Fibroblast of skin of right quadriceps (primary cell): ENCODE results near the gene PRR29.
A peak's percentile ranks its signal among the peaks of the same experiment; 100 is the strongest.

Source experiments
- DNase-seq: peaks from one replicate; pipeline ENCODE4 v3.0.0-alpha.2; 2013

Gene PRR29

DNA sequence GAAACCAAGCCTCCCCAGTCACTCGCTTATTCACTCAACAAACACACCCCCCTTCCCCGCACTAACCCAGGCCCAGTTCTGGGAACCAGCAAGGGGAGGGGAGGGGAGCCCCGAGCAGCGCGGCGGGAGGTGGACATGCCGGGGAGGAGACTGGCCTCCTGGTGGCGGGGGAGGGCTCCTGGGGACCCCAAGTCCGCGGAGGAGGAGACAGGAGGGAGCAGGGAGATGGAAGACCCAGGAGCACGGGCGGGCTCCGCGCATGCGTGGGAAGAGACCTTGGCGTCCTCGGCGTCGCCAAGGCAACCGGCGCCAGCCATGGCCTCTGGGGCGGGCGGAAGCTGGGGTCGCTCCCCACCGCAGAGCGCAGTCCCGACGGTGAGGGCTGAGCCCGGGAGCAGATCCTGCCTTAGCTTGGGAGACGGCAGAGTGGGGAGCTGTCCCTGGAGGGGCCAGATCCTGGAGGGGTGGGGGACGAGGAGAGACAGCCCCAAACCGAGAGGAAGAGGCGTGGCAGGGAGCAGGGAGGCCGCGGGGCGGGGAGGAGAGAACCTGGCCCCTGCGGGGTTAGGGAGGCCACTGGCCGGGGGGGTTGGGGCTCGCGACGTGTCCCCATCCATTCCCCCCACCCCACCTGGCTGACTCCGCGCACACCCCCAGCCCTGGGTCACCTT is at the start of gene PRR29:
Gene PRR29 (plus strand): TSS at position 302 of the 671 bp plus-strand sequence. CDS start 14 bp downstream, at position 316.
- peak; percentile 57 for DNase-seq

DNA sequence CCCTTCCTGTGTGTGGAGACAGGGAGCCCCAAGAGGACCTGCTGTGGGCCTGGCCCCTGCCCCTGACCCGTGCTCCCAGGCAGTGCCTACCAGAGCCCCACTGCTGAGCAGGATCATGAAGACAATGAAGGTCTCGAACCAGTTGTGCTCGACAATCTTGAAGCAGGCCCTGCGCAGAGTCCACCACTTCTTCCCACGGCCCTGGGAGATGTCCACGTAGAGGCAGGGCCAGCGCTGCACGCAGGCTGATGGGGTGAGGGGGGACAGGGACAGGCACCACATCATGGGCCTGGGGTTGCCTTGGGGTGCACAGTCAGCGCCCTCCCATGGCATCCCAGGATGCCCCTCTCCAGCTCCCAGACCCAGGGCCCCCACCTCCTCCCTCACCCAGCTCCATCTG is 49.6 kb upstream of the PRR29 start:
- no peak for DNase-seq

DNA sequence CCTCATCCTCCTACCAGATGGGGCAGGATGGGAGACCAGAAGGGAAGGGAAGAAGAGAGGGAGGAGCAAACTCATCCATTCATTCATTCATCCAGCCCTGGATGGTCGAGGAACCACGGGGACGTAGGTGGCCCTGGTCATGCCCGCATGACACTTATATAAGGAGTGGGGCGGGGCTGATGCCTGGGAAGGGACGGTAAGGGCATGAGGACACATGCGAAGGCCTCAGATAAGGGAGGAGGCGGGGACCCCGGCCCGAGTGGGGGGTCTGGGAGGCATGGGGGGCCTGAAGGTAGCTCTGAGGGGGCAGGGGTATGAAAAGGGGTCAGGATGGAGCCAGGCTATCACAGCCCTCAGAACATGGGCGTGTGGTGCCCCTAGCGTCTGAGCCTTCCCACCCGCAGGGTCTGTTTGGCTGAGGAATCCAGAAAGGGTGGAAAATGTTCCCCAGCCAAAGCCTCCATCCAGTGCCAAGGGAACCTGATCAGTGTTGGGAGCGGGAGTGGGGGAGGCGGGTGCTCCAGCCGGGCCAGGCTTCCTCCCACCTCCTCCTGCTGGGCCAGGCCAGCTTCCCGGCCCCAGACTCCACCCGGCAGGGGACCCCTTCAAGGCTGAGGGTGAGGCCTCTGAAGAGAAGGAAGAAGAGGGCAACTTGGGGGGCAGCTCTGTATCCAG is 48.4 kb upstream of the PRR29 start:
- DNase-seq: no peak

DNA sequence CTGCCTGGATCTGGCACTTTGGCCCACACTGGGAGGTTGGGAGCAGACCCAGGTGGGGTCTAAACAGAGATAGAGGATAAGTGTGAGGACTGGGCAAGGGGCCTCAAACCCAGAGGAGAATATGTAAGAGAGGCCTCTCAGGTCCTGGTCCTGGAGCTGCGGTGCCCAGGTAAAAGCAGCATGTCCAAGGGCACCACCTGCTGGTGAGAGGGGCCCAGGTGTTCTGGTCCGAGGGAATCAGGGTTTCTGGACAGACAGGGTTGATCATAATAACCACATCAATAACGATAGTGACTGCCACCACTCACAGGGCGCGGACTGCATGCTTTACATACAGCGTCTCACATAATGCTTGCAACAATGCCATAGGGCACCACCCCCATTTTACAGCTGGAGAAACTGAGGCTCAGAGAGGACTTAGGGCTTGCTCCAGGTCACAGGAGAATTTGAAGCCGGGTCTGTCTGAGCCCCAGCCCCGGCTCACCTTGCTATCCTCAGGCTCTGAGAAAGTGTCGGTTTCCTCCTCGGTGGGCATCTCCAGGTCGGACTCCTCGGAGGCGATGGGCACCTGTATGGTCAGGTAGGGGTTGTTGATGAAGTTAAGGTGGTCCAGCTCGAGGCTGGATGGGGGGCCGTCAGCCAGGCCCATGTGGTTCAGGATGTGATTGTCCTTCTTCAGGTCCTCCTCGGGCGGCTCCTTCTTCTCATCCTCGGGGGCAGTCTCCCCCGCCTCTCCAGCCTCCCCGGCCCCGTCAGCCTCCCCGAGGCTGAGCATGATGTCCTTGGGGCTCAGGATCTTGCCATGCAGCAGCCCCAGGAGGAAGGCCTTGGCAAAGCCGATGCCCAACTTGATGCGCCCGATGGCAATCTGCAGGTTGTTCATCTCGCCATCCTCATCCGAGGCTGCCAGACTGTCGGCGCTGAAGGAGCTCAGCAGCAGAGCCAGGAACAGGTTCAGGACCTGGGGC is 46.9 kb upstream of the PRR29 start:
- no peak for DNase-seq

DNA sequence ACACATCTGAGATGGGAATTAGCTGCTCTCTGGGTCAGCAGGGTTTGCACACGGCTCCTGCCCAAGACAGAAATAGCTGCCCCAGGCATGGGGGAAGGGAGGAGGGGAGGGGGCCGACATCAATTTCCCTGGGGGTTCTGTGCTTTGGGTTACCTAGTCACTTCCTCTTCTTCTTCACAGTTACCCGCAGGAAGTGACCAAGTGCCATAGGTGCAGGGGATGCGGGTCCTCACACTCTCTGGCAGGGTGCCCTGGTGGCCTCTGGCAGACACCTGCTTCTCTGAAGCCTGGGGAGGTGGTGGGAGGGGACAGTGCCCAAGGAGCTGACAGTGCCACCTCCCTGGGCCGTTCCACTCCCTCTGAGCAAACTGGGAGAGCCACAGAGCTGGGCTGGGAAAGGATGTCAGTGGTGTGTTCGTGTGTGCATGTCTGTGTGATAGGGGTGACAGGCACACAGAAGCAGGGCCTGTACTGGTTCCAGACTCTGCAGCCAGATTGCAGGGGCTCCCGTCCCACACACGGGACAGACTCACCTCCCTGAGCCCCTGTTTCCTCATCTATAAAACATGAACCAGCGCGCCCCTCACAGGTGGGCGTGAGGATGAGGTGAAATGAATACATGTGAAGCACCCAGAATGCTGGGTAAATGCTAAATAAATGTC is 43.6 kb upstream of the PRR29 start:
- no peak for DNase-seq

DNA sequence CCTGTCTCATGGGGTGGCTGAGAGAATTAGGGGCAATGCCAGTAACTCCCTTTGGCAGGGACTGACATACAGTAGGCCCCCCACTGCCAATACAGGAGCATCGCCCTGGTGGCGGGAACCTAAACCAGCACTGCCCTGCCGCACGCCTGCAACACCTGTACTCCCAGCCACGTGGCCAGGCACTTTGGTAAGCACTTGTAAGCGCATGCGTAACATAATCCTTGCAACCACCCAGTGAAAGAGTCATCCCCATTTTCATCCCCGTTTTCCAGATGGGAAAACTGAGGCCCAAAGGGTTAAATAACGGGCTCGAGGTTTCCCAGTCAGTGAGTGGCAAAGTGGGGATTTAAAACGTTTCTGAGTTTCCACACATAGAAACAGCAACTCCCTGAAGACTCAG is 42.9 kb upstream of the PRR29 start:
- no peak for DNase-seq

DNA sequence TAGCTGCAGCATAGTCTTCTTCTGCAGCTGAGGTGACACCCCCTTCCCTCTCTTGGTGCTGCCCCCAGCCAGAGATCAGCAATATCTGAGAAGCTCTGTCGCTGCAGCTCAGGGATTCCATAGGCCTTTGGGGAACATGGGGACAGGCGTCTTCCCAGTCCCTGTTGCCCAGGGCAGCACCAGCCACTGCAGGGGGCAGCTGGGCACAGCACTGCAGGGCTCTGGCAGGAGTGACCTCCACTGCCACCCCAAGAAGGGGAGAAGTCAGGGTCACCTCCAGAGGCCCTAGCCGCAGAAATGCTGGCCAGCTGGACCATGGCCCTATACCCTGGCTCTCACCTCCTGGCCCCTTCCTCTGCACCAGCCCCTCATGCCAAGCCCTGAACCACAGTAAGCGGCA is 42.4 kb upstream of the PRR29 start:
- DNase-seq: no peak

DNA sequence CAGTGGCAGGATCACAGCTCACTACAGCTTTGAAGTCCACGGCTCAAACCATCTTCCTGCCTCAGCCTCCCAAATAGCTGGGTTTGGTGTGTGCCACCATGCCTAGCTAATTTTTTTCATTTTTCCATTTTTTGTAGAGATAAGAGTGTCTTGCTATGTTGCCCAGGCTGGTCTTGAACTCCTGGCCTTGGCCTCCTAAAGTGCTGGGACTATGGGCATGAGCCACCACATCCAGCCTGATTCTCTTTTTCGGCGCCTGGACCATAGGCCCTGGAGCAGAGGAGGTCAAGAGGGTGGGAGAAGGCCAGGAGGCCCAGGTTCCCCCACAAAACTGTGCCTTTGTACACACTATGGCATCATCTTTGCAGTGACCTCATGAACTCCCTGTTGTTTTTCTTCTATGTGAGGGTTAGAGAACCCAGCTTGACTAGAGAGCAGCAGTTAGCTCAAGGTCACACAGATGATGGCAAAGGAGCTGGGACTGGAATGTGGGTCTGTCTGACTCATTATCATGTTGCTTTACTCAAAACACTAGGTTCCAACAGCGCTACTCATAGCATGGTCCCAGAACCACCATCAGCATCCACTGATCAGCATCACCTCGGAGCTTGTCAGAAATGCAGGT is 41.7 kb upstream of the PRR29 start:
- peak; percentile 24 for DNase-seq

DNA sequence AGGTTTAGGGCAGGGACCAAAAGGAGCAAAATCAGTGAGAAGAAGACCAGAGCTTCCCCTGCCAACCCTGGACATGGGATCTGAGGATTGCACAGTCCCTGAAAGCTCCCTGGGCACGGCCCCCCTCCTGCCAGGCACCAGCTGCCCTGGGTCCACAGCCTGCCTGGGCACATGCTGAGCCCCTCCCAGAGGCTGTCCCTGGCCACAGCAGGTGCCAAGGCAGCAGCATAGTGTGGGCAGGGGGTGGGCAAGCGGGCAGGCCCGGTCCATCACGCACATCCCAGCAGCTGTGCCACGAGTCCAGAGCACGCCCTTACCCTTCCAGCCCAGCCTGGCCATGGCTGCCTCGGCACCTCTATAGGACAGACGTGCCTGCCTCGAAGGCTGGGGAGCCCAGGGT is 38.1 kb upstream of the PRR29 start:
- DNase-seq: no peak

DNA sequence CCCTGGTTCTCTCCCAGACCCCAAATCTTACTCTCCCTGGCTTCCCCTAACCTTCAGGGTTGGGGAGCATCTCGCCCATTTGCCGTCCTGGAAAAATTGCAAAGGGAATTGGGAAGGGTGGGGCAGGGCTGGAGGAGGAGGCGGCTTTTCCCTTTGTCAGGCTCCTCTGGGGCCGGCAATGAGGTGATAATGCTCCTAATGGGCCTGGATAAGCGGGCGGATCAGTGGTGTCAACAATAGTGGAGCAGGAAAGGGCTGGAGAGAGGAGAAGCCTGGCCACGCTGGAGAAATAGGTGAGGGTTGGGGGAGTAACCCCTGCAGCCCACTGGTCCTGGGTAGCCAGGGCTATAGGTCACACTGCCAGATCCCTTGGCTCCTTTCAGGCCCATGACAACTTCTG is 37.7 kb upstream of the PRR29 start:
- DNase-seq: no peak

DNA sequence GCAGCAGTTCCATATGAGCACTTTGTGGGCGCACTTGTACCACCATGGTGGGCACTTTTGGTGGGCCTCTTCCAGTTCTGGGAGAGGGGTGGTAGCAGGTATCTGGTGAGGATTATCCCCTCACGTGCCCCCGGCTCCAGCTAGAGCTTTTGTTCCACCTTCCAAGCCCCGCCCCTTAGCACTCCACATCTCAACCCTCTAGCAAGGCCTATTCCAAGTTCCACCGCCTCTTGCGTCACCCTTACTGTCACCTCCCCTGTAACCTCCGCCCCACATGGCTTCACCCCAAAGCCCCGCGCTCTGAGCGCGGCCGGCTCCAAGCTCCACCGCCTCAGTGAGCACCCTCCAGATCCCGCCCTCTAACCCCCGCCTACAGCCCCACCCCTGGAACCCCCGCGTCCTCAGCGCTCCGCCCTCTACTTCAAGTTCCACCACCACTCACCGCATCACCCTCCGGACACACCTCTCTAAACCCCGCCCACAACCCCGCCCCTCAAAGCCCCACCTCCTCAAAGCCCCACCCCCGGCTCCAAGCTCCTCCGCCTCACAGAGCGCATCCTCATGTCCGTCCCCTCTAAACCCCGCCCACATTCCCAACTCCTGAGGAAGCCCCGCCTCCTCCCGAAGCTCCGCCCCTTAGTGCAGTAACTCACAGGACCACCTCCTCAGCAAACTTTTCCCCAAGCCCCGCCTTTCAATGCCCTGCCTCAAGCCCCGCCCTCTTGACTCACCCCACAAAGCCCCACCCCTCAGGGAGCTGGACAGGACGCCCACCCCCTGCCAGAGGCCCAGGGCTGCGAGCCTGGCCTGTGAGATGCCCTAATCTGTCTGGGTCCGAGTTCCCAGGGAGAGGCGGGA is 36.6 kb upstream of the PRR29 start:
- DNase-seq: peak; percentile 71

DNA sequence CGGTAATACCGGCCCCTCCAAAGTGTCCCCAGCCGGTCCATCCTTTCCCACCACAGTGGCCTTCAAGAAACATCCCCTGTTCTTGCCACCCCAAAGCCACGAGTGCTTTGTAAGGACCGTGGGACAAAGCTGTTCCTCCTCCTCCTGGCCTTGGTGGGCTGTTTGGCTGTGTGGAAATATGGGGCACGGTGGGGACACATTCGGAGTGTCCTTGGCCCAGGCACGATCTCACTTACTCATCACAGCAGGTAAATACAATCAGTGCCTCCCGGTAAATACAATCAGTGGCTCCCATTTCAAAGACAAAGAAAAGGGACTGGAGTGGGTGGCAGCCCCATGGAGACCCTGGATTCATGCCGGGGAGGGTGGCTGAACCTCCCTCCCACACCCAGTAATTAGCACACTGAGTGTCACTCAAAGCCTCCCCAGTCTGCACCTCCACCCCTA is 35.8 kb upstream of the PRR29 start:
- no peak for DNase-seq

DNA sequence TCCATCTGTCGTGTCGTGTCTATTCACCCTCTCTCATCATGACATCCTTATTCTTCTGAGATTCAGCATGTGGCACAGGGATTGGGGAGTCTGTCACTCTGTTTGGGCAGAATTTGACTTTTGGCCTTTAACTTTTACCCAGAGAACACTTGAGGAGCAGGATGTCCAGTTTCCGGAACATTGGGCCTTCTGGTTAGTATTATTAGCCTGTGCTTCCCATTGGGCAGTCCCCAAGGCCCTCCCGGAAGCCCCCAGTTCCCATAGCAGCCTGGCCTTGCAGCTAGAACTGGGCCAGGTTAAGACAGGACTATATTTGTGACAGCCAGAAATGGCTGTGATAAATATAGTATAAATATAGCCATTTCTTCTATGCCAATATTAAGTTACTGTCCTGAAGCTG is 35.0 kb upstream of the PRR29 start:
- no peak for DNase-seq

DNA sequence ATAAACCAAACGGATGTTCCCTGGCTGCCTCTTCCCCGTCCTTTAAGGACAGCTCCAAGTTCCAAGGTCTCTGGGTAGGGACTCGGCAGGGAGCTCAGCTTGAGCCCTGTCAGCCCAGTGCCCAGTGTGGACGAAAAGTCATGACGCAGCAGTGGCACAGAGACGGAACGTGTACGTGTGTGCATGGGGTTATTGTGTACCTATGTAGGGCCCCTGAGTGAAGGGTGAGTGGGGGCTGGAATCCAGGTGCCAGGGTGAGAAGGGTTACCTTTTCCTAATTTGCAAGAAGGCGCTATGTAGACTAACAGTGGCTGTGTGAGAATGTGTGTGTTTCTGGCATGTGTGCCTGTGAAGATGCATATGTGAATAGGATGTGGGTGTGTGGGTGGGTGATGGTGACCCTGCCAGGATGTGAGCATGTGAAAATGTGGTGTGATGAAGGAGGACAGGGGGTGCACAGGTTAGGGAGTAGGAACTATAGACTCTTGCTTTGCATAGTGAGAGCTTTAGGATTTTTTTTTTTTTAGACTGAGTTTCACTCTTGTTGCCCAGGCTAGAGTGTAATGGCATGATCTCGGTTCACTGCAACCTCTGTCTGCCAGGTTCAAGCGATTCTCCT is 31.4 kb upstream of the PRR29 start:
- DNase-seq: no peak

DNA sequence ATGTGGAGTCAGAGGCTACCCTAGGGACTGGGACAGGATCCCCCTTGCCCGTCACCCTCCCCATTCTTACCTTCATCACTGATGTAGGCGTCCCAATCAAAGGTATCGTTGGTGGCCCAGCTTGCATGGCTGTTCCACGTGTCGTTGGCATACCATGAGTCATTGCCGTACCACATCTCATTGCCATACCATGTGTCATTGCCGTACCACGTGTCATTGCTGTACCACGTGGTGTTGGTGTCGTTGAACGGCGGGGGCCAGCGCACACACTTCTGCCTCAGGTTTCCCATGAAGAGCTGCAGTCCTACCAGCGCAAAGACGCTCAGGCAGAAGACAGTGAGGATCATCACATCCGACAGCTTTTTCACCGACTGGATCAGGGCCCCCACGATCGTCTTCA is 30.2 kb upstream of the PRR29 start:
- no peak for DNase-seq

DNA sequence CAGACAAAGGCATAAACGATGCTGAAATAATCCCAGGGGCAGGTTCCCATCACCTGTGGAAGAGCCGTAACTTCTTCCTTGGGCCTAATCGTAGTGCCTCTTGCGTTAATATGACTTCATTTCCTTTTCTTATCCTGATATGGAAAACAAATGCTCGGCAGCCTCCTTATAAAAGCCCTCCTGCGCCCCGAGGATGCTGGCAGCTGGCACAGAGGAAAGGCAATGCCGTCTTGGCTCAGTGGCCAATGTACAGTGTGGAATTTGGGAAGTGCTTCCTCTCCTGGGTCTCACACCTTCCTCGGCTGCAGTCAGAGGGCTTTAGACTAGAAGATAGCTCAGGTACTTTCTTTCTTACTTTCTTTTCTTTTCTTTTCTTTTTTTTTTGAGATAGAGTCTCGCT is 28.9 kb upstream of the PRR29 start:
- DNase-seq: no peak

DNA sequence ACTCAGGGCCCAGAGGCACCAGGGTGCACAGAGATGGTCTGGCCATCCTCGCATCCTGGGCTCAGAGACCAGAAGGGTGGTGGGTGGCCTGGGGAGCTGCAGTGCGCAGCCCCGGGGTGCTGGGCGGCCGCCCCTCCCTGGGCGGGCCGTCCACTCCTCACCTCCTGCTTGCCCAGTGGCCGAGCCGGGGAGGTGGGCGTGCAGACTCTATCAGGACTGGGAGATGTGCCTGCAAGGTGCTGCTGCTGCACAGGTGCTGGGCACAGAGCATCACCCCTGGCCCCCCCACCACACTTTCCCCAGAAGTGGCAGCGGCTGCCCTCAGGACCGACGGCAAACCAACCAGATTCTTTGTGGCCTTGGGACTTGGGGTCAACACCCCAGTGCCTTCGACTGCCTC is 25.4 kb upstream of the PRR29 start, which contains the start of gene SCN4A:
Gene SCN4A (minus strand): TSS at position 123 of the 400 bp plus-strand sequence. CDS start 77 bp downstream, at position 46.
- no peak for DNase-seq

DNA sequence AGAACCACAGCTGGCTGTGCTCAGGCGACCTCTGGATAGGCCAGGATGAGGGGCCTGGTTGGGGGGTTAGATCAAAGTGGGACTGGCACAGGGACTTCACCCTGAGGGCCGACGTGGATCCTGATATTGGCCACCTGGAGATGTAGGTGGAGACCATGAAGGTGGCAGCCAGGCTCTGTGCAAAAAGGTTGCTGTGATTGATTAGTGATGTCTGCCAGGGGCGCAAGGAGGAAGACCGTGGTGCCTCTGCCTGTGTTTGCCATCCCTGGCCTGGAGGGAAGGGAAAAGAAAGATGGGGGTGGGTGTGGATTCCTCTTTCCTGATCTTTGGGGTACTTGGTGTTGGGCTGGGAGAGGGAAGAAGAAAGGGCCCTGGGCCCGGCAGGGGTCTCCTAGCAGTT is 24.9 kb upstream of the PRR29 start:
- no peak for DNase-seq

DNA sequence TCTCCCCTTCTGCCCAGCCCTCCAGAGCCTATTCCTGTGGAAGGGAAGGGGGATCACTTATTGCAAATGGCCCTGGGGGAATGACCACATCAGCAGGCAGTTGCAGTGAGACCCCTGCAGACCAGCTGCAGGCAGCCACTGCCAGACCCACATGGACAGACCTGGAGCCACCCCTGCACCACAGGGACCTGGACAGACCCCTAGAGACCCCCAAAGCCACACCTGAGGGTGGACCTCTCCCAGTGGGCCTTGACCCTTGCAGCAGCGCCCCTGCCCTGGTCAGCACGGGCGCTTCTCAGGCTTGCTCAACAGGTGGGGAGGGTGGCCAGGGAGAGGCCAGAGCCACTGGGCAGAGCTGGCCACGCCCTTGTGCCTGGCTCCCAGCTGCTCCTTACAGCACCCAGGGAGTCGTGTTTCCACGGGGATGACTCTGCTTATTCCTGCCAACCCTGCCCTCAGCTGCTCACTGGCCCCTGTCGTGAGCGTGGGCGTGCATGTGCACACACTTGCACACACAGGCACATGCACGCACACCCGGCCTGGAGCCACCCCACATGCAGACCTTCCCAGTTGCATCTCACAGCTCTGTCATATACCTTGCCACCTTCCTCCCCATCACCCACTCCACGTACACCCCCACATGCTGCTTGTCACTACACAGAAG is 24.1 kb upstream of the PRR29 start:
- DNase-seq: no peak

DNA sequence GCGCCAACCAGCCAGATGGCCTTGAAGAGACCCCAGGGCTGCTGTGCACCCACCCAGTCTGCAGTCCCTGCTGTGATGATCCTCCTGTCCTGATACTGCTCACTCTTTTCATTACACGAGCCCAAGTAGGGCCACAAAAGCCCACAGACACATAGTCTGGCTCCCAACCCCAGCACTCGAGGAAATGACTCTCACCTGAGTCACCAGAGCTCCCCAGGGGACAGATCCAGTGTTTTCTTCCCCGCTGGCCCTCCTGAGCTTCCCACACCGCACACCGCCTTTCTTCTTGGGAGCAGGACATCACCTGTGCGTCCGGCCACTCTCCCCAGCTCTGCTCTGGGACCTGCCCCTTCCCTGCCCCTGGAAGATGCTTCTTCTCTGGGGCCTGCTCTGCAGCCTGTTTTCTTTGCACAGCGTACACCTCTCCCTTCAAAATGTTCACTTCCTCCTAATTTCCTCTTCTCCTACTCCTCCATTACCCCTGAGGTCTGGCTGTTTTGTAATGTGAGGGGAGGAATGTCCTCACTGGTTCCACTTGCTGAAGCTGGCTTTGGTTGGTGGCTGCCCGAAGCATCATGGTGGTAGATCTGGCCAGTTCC is 23.5 kb upstream of the PRR29 start:
- DNase-seq: peak; percentile 64
